IPS-20b (cell line): ENCODE data around the gene EARS2.
A peak's percentile ranks its signal among the peaks of the same experiment; 100 is the strongest.
"Not testable (repeated sequence)": the region's sequence is repeated elsewhere in the genome, so short reads cannot be mapped to it uniquely, and the experiment has no call there.

Experiments
- H3K27ac ChIP-seq: one replicate; pipeline ENCODE4 v1.5.1; 2013; ENCODE audit warnings: low read length
- H3K27me3 ChIP-seq: 2 replicates; pipeline ENCODE4 v1.6.1; 2013; ENCODE audit warnings: mild to moderate bottlenecking, low read length, inconsistent platforms; ENCODE audit not compliant: insufficient read depth
- H3K36me3 ChIP-seq: 2 replicates; pipeline ENCODE4 v1.6.1; 2013; ENCODE audit warnings: low read depth, mild to moderate bottlenecking, inconsistent platforms, low read length, moderate library complexity; ENCODE audit not compliant: insufficient read depth
- H3K4me1 ChIP-seq: 2 replicates; pipeline ENCODE4 v1.6.1; 2013; ENCODE audit warnings: mild to moderate bottlenecking, control low read depth, inconsistent platforms, low read length, moderate library complexity; ENCODE audit not compliant: insufficient read depth
- H3K4me3 ChIP-seq: 2 replicates; pipeline ENCODE4 v1.5.1; 2013; ENCODE audit warnings: mild to moderate bottlenecking, low read length, inconsistent platforms
- H3K9ac ChIP-seq: 2 replicates; pipeline ENCODE4 v1.6.1; 2013; ENCODE audit warnings: low read depth, mild to moderate bottlenecking, inconsistent platforms, low read length, moderate library complexity
- H3K9me3 ChIP-seq: 2 replicates; pipeline ENCODE4 v1.6.1; 2013; ENCODE audit warnings: mild to moderate bottlenecking, low read depth, low read length, inconsistent platforms; ENCODE audit not compliant: insufficient read depth

The EARS2 gene

DNA sequence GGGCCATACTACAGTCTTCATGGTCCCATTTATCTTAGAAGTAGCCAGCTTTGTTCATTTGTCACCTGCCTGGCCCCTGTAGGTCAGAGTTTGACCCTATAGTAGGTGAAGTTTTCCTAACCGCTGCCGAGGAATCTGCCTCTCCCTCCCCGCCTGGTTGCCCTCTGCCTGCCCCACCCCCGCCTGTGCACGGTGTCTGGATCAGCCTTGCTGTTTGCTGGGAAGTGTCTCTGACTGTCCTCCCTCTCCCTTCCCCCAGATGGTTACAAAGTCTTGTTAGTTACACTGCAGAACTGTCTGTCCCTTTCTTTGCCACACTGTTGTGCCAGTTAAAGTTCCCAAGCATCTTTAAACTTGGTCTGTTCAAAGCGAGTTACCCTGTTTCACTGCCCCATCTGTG, 6.0 kb upstream of the EARS2 start:
- no peak overlapping the region for H3K27ac ChIP-seq
- H3K4me3 ChIP-seq, result no peak overlapping the region
- no peaks in the 10 kb centered on the region for H3K9me3 ChIP-seq
- H3K9ac ChIP-seq, result no peak overlapping the region
- no peaks in the 10 kb centered on the region for H3K27me3 ChIP-seq
- H3K36me3 ChIP-seq, result peaks cover 94% of the 10 kb centered on the region
- H3K4me1 ChIP-seq, result no peaks in the 10 kb centered on the region

DNA sequence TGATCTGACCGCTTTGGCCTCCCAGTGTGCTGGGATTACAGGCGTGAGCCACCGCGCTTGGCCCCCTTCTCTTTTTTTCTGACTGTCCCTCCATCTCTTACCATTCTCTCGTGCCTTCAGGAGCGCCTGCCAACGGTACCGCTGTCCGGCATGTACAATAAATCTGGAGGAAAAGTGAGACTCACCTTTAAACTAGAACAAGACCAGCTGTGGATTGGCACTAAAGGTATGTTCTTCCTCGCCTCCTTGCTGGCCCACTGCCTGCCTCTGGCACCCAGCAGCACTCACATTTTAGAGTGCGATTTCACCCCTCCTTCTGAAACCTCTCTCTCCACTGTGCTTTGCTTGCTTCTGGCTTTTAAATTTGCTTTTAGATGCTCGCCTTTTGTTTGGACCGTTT, 5.4 kb upstream of the EARS2 start:
- Histone ChIP-seq H3K9ac (no peak overlapping the region), H3K9me3 (no peaks in the 10 kb centered on the region), H3K36me3 (peaks cover 87% of the 10 kb centered on the region)

DNA sequence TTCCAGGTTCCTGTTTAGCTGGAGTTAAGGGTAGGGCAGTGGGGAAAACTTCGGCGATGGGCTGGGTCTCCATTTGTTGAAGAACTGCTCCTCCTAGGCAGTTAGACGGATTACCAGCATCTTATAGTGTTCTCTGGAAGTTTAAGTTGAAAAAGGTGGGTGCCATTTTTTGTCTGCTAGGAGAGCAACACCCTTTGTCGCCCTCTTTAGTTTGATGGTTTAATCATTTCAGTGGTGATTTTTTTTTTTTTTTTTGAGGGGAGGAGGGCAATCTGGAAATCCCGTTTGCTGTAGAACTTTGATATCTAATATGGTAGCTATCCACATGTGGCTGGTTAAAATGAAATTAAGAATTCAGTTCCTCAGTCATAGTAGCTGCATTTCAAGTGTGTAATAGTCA, 4.4 kb upstream of the EARS2 start:
- Histone ChIP-seq H3K9ac (no peak overlapping the region), H3K27ac (no peak overlapping the region), H3K4me1 (no peaks in the 10 kb centered on the region), H3K36me3 (peaks cover 78% of the 10 kb centered on the region), H3K27me3 (no peaks in the 10 kb centered on the region), H3K4me3 (no peak overlapping the region), H3K9me3 (no peaks in the 10 kb centered on the region)

More for the DNA sequence above, 5.4 kb upstream of the EARS2 start:
- Histone ChIP-seq H3K27ac (no peak overlapping the region), H3K27me3 (no peaks in the 10 kb centered on the region), H3K4me3 (no peak overlapping the region), H3K4me1 (no peaks in the 10 kb centered on the region)

DNA sequence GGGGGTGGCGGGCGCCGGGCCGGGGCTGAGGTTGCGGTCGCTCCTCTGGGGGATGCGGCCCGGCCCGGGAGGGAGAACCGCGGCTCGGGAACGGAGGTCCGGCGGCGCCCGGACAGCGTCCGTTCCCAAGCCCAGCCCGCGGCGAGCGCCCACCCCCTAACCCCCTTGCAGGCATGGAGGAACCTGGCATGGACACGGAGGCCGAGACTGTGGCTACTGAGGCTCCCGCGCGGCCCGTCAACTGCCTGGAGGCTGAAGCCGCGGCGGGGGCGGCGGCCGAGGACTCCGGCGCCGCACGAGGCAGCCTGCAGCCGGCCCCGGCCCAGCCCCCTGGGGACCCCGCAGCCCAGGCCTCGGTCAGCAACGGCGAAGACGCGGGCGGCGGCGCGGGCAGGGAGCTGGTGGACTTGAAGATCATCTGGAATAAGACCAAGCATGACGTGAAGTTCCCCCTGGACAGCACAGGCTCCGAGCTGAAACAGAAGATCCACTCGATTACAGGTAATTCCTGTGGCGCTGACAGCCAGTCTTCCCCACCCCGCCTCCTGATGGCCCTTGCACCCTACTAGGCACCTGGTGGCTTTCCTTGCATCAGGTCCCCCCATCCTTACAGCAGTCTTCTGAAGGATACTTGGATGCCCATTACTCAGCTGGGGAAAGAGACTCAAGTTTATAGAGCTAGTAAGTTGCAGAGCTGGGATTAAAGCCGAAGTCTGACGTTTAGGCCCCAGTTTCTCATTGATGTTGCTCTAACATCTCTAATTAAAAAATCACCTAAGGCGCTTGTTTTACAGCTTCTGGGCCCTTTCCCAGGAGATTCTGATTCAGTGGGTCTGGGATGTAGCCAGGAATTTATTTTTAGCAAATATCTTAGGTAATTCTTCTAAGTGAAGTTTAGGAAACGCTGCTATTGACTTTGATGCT, 891 bp upstream of the EARS2 start:
- Histone ChIP-seq H3K27ac (peak overlapping the region; percentile 44), H3K4me1 (no peaks in the 10 kb centered on the region), H3K4me3 (peak overlapping the region; percentile 92), H3K9ac (peak overlapping the region; percentile 84), H3K27me3 (no peaks in the 10 kb centered on the region), H3K9me3 (no peaks in the 10 kb centered on the region), H3K36me3 (peaks cover 55% of the 10 kb centered on the region)

DNA sequence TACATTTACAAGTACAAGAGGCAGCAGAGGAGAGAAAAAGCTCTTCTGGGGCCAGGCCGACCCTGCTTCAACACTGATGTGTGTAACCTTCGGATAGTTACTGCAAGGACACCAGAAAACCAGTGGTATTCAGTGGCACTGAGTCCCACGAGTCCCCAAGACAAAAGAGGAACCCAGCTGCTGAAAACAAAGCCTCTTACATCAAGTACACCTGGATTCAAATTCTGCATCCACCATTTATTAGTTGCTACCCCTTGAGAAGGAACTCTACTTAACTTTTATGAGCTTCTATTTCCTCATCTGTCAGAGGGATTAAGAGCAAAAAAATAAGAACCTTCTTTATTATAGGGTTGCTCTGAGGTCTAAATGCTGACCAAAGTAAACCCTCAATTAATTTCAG, 2.6 kb downstream of the EARS2 start:
- Histone ChIP-seq H3K36me3 (peaks cover 55% of the 10 kb centered on the region), H3K4me1 (no peaks in the 10 kb centered on the region), H3K4me3 (no peak overlapping the region), H3K9ac (no peak overlapping the region), H3K9me3 (no peaks in the 10 kb centered on the region), H3K27ac (no peak overlapping the region), H3K27me3 (no peaks in the 10 kb centered on the region)

DNA sequence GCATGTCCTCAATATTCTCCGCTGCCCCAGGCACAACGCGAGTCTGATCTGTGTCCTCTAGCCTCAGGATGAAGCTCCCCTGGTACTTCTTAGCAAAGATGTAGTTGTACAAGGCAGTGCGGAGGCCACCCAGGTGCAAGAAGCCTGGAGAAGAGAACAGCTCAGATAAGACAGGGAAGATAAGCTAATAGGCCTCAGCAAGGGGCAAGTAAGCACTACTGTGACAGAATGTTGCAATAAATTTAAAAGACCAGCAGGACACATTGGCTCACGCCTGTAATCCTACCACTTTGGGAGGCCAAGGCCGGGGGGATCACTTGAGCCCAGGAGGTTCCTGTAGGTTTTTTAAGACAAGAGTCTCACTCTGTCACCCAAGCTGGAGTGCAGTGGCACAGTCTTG, 5.0 kb downstream of the EARS2 start:
- no peaks in the 10 kb centered on the region for H3K9me3 ChIP-seq
- no peak overlapping the region for H3K4me3 ChIP-seq
- no peak overlapping the region for H3K9ac ChIP-seq
- peaks cover 63% of the 10 kb centered on the region for H3K36me3 ChIP-seq
- no peaks in the 10 kb centered on the region for H3K27me3 ChIP-seq
- no peak overlapping the region for H3K27ac ChIP-seq
- no peaks in the 10 kb centered on the region for H3K4me1 ChIP-seq

DNA sequence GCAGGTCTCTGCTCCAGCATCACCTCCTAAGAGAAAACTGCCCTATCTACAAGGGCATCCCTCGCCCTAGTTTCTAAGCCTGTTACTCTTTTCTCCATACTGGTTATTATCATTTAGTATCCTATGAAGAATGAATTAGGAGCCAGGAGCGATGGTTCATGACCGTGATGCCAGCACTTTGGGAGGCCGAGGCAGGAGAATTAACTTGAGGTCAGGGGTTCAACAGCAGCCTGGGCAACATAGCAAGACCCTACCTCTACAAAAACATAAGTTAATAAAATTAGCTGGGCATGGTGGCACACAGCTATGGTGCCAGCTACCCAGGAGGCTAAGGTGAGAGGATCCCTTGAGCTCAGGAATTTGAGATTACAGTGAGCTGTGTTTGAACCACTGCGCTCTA, 7.2 kb downstream of the EARS2 start:
- H3K9me3 ChIP-seq, result no peaks in the 10 kb centered on the region
- no peak overlapping the region for H3K27ac ChIP-seq
- no peaks in the 10 kb centered on the region for H3K4me1 ChIP-seq
- H3K9ac ChIP-seq, result no peak overlapping the region
- H3K4me3 ChIP-seq, result no peak overlapping the region
- H3K27me3 ChIP-seq, result no peaks in the 10 kb centered on the region
- peaks cover 84% of the 10 kb centered on the region for H3K36me3 ChIP-seq

DNA sequence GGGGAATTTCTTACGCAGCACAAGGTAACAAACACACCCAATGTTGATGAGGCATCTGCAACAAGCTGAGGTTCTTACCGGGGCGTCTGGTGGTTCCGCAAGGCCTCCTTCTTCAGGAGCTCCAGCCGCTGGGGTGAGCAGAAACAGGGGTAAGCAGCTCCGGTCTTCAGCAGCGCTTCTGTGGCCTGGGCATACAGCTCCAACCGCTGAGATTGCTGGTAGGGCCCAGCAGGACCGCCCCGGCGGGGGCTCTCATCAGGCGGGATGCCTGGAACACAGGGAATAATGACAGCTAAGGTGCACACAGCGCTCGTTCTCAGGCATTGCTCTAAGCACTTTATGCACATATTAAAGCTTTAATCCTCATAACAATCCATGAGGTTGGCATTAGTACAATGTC, 12.7 kb downstream of the EARS2 start:
- H3K27ac ChIP-seq, result no peak overlapping the region
- no peak overlapping the region for H3K9ac ChIP-seq
- H3K4me1 ChIP-seq, result no peaks in the 10 kb centered on the region
- H3K27me3 ChIP-seq, result no peaks in the 10 kb centered on the region
- peaks cover 85% of the 10 kb centered on the region for H3K36me3 ChIP-seq
- H3K9me3 ChIP-seq, result no peaks in the 10 kb centered on the region
- H3K4me3 ChIP-seq, result no peak overlapping the region

DNA sequence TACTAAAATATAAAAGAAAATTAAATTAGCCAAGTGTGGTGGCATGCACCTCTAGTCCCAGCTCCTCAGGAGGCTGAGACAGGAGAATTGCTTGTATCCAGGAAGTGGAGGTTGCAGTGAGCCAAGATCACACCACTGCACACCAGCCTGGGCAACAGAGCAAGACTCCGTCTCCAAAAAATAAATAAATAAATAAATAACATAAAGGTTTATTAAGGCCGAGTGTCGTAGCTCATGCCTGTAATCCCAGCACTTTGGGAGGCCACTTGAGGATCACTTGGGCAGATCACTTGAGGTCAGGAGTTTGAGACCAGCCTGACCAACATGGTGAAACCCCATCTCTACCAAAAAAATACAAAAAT, 16.4 kb downstream of the EARS2 start:
- not testable (repeated sequence) for H3K27ac ChIP-seq, H3K9ac ChIP-seq, H3K27me3 ChIP-seq, H3K4me3 ChIP-seq, H3K9me3 ChIP-seq, H3K4me1 ChIP-seq
- peaks cover 86% of the 10 kb centered on the region for H3K36me3 ChIP-seq

DNA sequence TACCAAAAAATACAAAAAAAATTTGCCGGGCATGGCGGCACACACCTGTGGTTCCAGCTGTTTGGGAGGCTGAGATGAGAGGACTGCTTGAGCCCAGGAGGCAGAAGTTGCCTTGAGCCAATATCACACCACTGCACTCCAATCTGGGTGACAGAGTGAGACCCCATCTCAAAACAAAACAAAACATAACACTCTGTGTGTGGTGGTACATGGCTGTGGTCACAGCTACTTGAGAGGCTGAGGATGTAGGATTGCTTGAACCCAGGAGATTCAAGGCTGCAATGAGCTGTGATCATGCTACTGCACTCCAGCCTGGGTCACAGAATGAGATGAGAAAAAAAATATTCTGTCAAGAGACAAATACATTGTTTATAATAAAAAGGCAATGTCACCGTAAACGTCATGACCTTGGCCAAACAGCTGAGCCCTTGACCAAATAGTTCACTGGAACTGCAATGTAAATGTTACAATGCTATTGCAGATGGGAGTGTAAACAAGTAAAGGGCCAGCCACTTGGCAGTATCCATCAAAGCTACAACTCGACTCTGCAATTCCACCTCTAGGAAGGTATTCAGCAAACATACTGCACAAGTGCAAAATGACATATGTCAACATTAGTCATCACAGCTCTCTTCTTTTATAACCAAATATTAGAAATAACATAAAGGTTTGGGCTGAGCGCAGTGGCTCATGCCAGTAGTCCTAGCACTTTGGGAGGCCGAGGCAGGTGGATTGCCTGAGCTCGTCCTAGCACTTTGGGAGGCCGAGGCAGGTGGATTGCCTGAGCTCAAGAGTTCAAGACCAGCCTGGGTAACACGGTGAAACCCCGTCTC, 16.9 kb downstream of the EARS2 start:
- no peaks in the 10 kb centered on the region for H3K27me3 ChIP-seq
- H3K4me3 ChIP-seq, result no peak overlapping the region
- H3K27ac ChIP-seq, result no peak overlapping the region
- no peak overlapping the region for H3K9ac ChIP-seq
- no peaks in the 10 kb centered on the region for H3K9me3 ChIP-seq
- H3K36me3 ChIP-seq, result peaks cover 86% of the 10 kb centered on the region
- no peaks in the 10 kb centered on the region for H3K4me1 ChIP-seq

DNA sequence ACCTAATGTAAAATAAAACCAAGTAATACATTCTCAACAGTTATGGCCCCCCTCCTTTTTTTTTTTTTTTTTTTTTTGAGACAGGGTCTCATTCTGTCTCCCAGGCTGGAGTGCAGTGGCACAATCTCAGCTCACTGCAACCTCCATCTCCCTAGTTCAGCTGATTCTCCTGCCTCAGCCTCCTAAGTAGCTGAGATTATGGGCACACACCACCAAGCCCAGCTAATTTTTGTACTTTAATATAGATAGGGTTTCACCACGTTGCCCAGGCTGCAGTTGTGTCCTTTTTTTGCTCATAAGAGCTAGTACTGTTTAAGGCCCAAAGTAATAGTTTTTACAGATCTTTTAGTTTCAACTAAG, 18.3 kb downstream of the EARS2 start:
- no peaks in the 10 kb centered on the region for H3K9me3 ChIP-seq
- no peak overlapping the region for H3K4me3 ChIP-seq
- H3K36me3 ChIP-seq, result peaks cover 89% of the 10 kb centered on the region
- no peaks in the 10 kb centered on the region for H3K4me1 ChIP-seq
- no peaks in the 10 kb centered on the region for H3K27me3 ChIP-seq
- H3K27ac ChIP-seq, result no peak overlapping the region
- H3K9ac ChIP-seq, result no peak overlapping the region

DNA sequence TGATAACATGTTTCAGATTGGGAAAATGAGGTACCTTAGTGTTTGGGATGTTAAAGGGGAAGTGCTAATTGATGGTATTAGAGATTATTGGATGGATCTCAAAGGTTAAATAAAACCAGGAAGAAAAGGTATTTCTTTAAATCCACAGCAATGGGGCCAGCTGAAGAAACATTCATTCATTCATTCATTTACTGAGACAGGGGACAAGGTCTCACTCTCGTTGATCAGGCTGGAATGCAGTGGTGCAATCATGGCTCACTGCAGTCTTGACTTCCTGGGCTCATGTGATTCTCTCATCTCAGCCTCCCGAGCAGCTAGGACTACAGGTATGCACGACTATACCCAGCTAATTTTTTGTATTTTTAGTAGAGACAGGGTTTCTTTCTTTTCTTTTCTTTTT, 19.8 kb downstream of the EARS2 start:
- Histone ChIP-seq H3K4me1 (no peaks in the 10 kb centered on the region), H3K27me3 (no peaks in the 10 kb centered on the region), H3K9me3 (no peaks in the 10 kb centered on the region), H3K36me3 (peaks cover 89% of the 10 kb centered on the region), H3K9ac (no peak overlapping the region), H3K27ac (no peak overlapping the region), H3K4me3 (no peak overlapping the region)
